HepG2 (cell line): ENCODE measurements around the gene ZNF382. TPM values are rescaled to one million over a fixed set of nuclear protein-coding genes. Genes with fewer than 3 reads are reported as not detected.

Experiments
- ARID2 ChIP-seq: sonication (generic); formaldehyde crosslinking; IDR thresholded peaks from 2 replicates; pipeline ENCODE4 v1.8.1; 2022; ENCODE audit warnings: mild to moderate bottlenecking, missing genetic modification reagents, borderline replicate concordance
- CHD4 ChIP-seq: fragments of 200-600 bp; sonication (generic); IDR thresholded peaks from 2 replicates; pipeline ENCODE4 v1.7.0; 2017; ENCODE audit warnings: mild to moderate bottlenecking, low read length, borderline replicate concordance
- EHMT2 ChIP-seq: fragments of 200-600 bp; sonication (generic); IDR thresholded peaks from 2 replicates; pipeline ENCODE4 v1.7.0; 2017; ENCODE audit warnings: antibody characterized with exemption, low read depth, low read length, borderline replicate concordance
- HNRNPH1 ChIP-seq: fragments of 200-400 bp; formaldehyde crosslinking; optimal IDR thresholded peaks from 2 replicates; pipeline ENCODE3; 2017; ENCODE audit warnings: mild to moderate bottlenecking, low read depth, low read length
- HOXD1 ChIP-seq: sonication (generic); formaldehyde crosslinking; IDR thresholded peaks from 2 replicates; pipeline ENCODE4 v1.5.0; 2020; ENCODE audit warnings: missing genetic modification reagents
- PRDM4 ChIP-seq: sonication (generic); formaldehyde crosslinking; IDR thresholded peaks from 2 replicates; pipeline ENCODE4 v1.9.0; 2021; ENCODE audit warnings: missing genetic modification reagents, borderline replicate concordance
- SAFB2 ChIP-seq: sonication (generic); formaldehyde crosslinking; IDR thresholded peaks from 2 replicates; pipeline ENCODE4 v1.5.1; 2020; ENCODE audit warnings: missing genetic modification reagents, low read depth, mild to moderate bottlenecking, borderline replicate concordance
- SETDB1 ChIP-seq: sonication (generic); formaldehyde crosslinking; IDR thresholded peaks from 2 replicates; pipeline ENCODE4 v1.5.1; 2020; ENCODE audit warnings: missing genetic modification reagents, mild to moderate bottlenecking, borderline replicate concordance
- SKI ChIP-seq: fragments of 450-650 bp; IDR thresholded peaks from one replicate; pipeline ENCODE4 v1.6.1; 2018; ENCODE audit warnings: mild to moderate bottlenecking; ENCODE audit not compliant: partially characterized antibody
- TBP ChIP-seq: sonication (generic); formaldehyde crosslinking; IDR thresholded peaks from 2 replicates; pipeline ENCODE4 v1.5.0; 2020; ENCODE audit warnings: missing genetic modification reagents
- ZBTB49 ChIP-seq: sonication (generic); formaldehyde crosslinking; IDR thresholded peaks from 2 replicates; pipeline ENCODE4 v1.4.0; 2020; ENCODE audit warnings: missing genetic modification reagents, borderline replicate concordance
- ZNF205 ChIP-seq: IDR thresholded peaks from 2 replicates; pipeline ENCODE4 v1.6.1; 2018; ENCODE audit warnings: missing biosample characterization, missing genetic modification reagents
- ZNF276 ChIP-seq: sonication (generic); formaldehyde crosslinking; IDR thresholded peaks from 2 replicates; pipeline ENCODE4 v1.4.0; 2020; ENCODE audit warnings: mild to moderate bottlenecking, low read depth, missing genetic modification reagents
- ZNF333 ChIP-seq: sonication (generic); formaldehyde crosslinking; IDR thresholded peaks from 2 replicates; pipeline ENCODE4 v1.4.0; 2020; ENCODE audit warnings: mild to moderate bottlenecking, missing genetic modification reagents, borderline replicate concordance
- ZNF546 ChIP-seq: sonication (generic); formaldehyde crosslinking; conservative IDR thresholded peaks from 2 replicates; pipeline ENCODE4 v1.8.1; 2023; ENCODE audit warnings: mild to moderate bottlenecking, missing genetic modification reagents
- ZNF547 ChIP-seq: sonication (generic); formaldehyde crosslinking; IDR thresholded peaks from 2 replicates; pipeline ENCODE4 v1.5.1; 2020; ENCODE audit warnings: mild to moderate bottlenecking, missing genetic modification reagents
- ZNF552 ChIP-seq: sonication (generic); formaldehyde crosslinking; IDR thresholded peaks from 2 replicates; pipeline ENCODE4 v1.9.0; 2022; ENCODE audit warnings: missing genetic modification reagents, mild to moderate bottlenecking, borderline replicate concordance
- ZNF558 ChIP-seq: sonication (generic); formaldehyde crosslinking; IDR thresholded peaks from 2 replicates; pipeline ENCODE4 v1.9.0; 2022; ENCODE audit warnings: mild to moderate bottlenecking, missing genetic modification reagents, borderline replicate concordance
- polyA plus RNA-seq, 8 experiments: library from polyadenylated mRNA; depleted of rRNA in 3 of 8; stranded (reverse) in 7 of 8; unstranded in 1 of 8; fragments of >200 nt; fragmentation: Illumina TruSeq in 4 of 8; extraction: Trizol in 4 of 8; gene quantifications; 2 replicates each; pipeline versions ENCODE4 v1.2.1 to v1.2.3, GENCODE V29; 2011 to 2016; ENCODE audit warnings: low read depth in 4 of 8, missing spikeins in 1 of 8, mixed read lengths in 1 of 8; ENCODE audit not compliant: insufficient read depth in 1 of 8
- total RNA-seq, 5 experiments: library from RNA; depleted of rRNA; stranded (reverse); fragments of >200 nt; fragmentation: Illumina TruSeq; extraction: Trizol; gene quantifications; 2 replicates each; pipeline ENCODE4 v1.2.3, GENCODE V29; 2016; ENCODE audit warnings: low read depth in 1 of 5
- TF ChIP-seq, protein P1 (sequence below): sonication (generic); formaldehyde crosslinking; IDR thresholded peaks from 2 replicates; pipeline ENCODE4 v1.4.0; 2020; ENCODE audit warnings: missing genetic modification reagents

The ZNF382 gene
- total and polyA plus RNA-seq, 2 of the 13 experiments (the other 11 are each of a cell fraction or from before 2014, with no cell fraction given), result 2.3 to 6.8 TPM

- TF ChIP-seq, protein P1, sequence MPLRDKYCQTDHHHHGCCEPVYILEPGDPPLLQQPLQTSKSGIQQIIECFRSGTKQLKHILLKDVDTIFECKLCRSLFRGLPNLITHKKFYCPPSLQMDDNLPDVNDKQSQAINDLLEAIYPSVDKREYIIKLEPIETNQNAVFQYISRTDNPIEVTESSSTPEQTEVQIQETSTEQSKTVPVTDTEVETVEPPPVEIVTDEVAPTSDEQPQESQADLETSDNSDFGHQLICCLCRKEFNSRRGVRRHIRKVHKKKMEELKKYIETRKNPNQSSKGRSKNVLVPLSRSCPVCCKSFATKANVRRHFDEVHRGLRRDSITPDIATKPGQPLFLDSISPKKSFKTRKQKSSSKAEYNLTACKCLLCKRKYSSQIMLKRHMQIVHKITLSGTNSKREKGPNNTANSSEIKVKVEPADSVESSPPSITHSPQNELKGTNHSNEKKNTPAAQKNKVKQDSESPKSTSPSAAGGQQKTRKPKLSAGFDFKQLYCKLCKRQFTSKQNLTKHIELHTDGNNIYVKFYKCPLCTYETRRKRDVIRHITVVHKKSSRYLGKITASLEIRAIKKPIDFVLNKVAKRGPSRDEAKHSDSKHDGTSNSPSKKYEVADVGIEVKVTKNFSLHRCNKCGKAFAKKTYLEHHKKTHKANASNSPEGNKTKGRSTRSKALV, result no peak
- TF ChIP-seq ZNF276 (CRISPR knock-in tag) (no peak), TBP (no peak), ZNF552 (CRISPR knock-in tag) (no peak), EHMT2 (no peak), ZNF558 (CRISPR knock-in tag) (no peak), SAFB2 (CRISPR knock-in tag) (no peak), CHD4 (no peak), ZNF546 (CRISPR knock-in tag) (no peak), ZBTB49 (no peak), SETDB1 (CRISPR knock-in tag) (no peak), ARID2 (CRISPR knock-in tag) (no peak), SKI (no peak), HOXD1 (CRISPR knock-in tag) (peak; percentile 21; the same call in 1 of the 2 replicates), PRDM4 (CRISPR knock-in tag) (no peak), HNRNPH1 (no peak), ZNF205 (CRISPR knock-in tag) (no peak), ZNF547 (no peak), ZNF333 (CRISPR knock-in tag) (0 out of 2 replicates have a peak, but pooled peaks have one; percentile 78)
Observed at GRCh38 chr19:36604656-36605100, 435 bp upstream of the ZNF382 start (continued).
